Measurements from ENCODE around the gene LHX2. TPM values are rescaled to one million over a fixed set of nuclear protein-coding genes. Genes with fewer than 3 reads are reported as not detected.
A peak's percentile ranks its signal among the peaks of the same experiment; 100 is the strongest.

Gene LHX2
- total and polyA plus RNA-seq, 9 of the 15 experiments (the other 6 are each of a cell fraction or from before 2014, with no cell fraction given), result 0.07 TPM; not detected in 8

DNA sequence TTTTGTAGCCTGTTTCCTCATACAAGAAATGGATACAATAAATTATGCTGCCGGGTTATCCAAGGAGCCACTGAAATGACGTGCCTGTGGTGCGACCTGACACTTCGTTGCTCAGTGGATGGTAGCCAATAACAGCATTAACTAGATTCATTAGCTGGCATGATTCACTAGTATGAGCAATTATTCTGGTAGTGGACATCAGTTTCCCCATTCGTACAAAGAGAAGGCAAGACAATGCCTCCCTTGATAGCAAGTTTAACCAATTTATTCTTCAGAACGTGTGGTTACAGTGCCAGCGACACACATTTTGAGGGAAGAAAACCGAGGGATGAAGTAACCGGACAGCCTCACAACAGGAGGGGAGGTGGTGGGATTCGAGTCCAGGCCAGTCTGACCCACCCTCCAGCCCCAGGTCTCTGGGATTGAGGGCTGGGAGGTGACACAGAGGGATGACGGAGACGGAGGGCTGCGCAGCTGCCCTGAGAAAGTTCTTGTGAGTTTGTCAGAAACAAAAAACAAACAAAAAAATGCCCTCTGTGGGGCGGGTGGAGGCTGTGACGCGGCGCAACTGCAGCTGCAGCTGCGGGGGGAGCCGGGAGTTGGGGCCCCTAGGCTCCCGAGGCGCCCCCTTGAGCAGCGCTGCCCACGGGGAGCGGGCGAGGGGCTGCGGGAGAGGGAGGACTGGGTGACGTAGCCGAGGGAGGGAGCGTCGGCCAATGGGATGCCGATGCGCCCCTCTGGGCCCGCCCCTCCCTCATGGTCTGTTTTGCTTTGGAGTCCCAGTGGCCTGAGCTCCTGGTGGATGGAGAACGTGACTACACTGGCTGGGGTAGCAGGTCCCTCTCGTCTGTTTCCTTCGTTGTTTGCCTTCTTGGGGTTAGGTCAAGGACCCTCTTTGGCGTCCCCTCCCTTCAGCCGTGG, 10.9 kb downstream of the LHX2 start (continued):
- TF ChIP-seq ZNF232 (CRISPR knock-in tag; IDR thresholded peaks at IDR 0.05), result no peak
- TF ChIP-seq MAZ (CRISPR knock-in tag; conservative IDR thresholded peaks at IDR 0.05 in 1 of 2, IDR thresholded peaks at IDR 0.05 in 1 of 2), result 0 out of 4 replicates have a peak, but pooled peaks of 1 of the 2 experiments have one; percentile 15
- TF ChIP-seq, protein P1, sequence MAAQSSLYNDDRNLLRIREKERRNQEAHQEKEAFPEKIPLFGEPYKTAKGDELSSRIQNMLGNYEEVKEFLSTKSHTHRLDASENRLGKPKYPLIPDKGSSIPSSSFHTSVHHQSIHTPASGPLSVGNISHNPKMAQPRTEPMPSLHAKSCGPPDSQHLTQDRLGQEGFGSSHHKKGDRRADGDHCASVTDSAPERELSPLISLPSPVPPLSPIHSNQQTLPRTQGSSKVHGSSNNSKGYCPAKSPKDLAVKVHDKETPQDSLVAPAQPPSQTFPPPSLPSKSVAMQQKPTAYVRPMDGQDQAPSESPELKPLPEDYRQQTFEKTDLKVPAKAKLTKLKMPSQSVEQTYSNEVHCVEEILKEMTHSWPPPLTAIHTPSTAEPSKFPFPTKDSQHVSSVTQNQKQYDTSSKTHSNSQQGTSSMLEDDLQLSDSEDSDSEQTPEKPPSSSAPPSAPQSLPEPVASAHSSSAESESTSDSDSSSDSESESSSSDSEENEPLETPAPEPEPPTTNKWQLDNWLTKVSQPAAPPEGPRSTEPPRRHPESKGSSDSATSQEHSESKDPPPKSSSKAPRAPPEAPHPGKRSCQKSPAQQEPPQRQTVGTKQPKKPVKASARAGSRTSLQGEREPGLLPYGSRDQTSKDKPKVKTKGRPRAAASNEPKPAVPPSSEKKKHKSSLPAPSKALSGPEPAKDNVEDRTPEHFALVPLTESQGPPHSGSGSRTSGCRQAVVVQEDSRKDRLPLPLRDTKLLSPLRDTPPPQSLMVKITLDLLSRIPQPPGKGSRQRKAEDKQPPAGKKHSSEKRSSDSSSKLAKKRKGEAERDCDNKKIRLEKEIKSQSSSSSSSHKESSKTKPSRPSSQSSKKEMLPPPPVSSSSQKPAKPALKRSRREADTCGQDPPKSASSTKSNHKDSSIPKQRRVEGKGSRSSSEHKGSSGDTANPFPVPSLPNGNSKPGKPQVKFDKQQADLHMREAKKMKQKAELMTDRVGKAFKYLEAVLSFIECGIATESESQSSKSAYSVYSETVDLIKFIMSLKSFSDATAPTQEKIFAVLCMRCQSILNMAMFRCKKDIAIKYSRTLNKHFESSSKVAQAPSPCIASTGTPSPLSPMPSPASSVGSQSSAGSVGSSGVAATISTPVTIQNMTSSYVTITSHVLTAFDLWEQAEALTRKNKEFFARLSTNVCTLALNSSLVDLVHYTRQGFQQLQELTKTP (IDR thresholded peaks at IDR 0.05; ENCODE audit: low read depth in 1 of 2, partially characterized antibody in 2 of 2), result no peak
- no peak for TF ChIP-seq CHCHD3 (CRISPR knock-in tag; IDR thresholded peaks at IDR 0.05)
- no peak for TF ChIP-seq ZKSCAN3 (CRISPR knock-in tag; IDR thresholded peaks at IDR 0.05)
- TF ChIP-seq, protein P2, sequence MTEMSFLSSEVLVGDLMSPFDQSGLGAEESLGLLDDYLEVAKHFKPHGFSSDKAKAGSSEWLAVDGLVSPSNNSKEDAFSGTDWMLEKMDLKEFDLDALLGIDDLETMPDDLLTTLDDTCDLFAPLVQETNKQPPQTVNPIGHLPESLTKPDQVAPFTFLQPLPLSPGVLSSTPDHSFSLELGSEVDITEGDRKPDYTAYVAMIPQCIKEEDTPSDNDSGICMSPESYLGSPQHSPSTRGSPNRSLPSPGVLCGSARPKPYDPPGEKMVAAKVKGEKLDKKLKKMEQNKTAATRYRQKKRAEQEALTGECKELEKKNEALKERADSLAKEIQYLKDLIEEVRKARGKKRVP (CRISPR knock-in tag; IDR thresholded peaks at IDR 0.05), result no peak
- TF ChIP-seq, protein P3, sequence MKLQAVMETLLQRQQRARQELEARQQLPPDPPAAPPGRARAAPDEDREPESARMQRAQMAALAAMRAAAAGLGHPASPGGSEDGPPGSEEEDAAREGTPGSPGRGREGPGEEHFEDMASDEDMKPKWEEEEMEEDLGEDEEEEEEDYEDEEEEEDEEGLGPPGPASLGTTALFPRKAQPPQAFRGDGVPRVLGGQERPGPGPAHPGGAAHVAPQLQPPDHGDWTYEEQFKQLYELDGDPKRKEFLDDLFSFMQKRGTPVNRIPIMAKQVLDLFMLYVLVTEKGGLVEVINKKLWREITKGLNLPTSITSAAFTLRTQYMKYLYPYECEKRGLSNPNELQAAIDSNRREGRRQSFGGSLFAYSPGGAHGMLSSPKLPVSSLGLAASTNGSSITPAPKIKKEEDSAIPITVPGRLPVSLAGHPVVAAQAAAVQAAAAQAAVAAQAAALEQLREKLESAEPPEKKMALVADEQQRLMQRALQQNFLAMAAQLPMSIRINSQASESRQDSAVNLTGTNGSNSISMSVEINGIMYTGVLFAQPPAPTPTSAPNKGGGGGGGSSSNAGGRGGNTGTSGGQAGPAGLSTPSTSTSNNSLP (IDR thresholded peaks at IDR 0.05; ENCODE audit: borderline replicate concordance, low read depth, low read length), result no peak
- TF ChIP-seq ZNF274 (IDR thresholded peaks at IDR 0.05; ENCODE audit: borderline replicate concordance, low read depth, low read length), result no peak
- no peak for TF ChIP-seq ZNF695 (CRISPR knock-in tag; IDR thresholded peaks at IDR 0.05)
- peak; percentile 55 for TF ChIP-seq NFYB (IDR thresholded peaks at IDR 0.05; ENCODE audit: extremely low read depth, insufficient read length)
- TF ChIP-seq PYGO2 (tag; IDR thresholded peaks at IDR 0.05), result no peak
- TF ChIP-seq NFXL1 (CRISPR knock-in tag; IDR thresholded peaks at IDR 0.05), result no peak
- TF ChIP-seq, protein P4, sequence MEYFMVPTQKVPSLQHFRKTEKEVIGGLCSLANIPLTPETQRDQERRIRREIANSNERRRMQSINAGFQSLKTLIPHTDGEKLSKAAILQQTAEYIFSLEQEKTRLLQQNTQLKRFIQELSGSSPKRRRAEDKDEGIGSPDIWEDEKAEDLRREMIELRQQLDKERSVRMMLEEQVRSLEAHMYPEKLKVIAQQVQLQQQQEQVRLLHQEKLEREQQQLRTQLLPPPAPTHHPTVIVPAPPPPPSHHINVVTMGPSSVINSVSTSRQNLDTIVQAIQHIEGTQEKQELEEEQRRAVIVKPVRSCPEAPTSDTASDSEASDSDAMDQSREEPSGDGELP (CRISPR knock-in tag; IDR thresholded peaks at IDR 0.05; ENCODE audit: borderline replicate concordance), result no peak
